Stimulated activated CD4-positive, alpha-beta T cell treated with anti-CD3 and anti-CD28 coated beads, Interleukin-12 subunit alpha, Interleukin-12 subunit beta, amount 100 ng/mL, for 4 hours (primary cell): ENCODE results near the gene YBX2.
"Not testable (repeated sequence)": the region's sequence is repeated elsewhere in the genome, so short reads cannot be mapped to it uniquely, and the experiment has no call there.

Experiments used
- DNase-seq: peaks from one replicate; pipeline ENCODE4 v3.0.0-alpha.2; 2020

Gene YBX2

DNA sequence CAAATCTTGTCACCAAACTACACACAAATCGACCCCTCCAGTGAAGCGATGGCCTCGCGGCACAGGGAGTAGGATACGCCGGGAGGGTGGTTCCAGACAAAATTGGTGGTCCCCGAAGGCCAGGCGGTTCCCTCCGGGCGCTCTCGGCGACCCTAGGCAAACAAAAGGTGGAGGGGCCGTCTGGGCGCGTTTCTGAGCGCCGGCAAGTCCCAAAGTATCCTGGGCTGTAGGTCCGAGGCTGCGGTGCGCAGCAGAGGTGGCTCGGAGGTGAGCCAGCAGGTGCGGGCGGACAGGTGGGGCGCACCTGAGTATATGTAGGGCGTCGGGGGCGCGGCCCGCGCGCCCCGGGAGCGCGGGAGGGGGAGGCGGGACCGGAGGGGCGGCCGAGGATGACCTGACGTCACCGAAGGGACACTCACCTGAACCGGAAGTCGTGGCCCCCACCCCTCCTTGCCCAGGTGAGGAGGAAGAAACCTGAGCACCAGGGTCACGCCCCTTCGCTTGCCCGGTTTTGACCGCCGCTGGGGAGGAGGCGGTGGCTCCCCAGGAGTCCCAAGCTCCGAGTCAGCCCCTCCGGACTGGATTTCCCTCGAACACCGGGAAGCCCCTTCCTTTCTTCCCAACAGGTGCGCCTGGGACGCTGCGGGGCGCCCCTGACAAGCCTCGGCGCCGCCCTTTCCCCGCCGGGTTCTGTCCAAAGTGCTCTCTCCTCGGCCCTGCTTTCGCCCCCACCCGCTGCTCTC, 32.1 kb downstream of the YBX2 start, which contains the start of gene CLDN7:
CLDN7 (minus strand) TSS at position 287 of the 743 bp plus-strand sequence. CDS start 435 bp downstream, outside the sequence.
- no peak for DNase-seq

DNA sequence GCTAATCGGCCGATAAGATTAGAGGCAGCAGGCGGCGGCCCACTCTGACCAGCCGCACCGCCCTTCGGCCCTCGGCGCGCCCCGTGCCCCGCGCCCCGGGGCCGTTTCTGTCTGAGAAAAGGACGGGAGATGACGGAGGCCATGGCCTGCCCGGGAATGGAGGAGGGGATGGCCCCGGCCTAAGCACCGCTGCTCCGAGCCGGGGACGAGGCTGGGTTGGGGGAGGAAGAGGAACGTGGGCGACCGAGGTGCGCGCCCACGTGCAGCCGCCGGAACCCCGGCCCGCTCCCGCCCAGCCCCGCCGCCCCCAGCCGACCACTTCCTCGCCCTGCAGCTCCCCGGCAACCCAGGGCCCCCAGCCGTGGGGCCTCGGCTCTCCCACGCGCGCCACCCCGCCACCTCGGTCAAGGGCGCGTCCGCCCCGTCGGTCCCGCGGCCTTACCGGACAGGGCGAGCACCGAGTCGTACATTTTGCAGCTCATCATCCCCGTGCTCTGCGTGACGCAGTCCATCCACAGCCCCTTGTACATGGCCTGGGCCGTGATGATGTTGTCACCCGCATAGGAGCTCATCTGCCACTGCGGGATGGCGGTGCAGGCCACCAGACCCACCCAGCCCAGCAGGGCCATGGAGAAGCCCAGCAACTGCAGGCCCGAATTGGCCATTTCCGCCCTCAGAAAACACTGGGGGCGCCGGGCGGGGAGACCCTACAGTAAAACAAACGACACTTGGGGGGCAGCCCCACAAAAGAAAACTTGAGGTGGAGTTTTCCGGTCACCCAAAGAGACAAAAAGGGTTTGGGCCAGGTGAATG, 32.9 kb downstream of the YBX2 start:
- DNase-seq, result peak; percentile 30

DNA sequence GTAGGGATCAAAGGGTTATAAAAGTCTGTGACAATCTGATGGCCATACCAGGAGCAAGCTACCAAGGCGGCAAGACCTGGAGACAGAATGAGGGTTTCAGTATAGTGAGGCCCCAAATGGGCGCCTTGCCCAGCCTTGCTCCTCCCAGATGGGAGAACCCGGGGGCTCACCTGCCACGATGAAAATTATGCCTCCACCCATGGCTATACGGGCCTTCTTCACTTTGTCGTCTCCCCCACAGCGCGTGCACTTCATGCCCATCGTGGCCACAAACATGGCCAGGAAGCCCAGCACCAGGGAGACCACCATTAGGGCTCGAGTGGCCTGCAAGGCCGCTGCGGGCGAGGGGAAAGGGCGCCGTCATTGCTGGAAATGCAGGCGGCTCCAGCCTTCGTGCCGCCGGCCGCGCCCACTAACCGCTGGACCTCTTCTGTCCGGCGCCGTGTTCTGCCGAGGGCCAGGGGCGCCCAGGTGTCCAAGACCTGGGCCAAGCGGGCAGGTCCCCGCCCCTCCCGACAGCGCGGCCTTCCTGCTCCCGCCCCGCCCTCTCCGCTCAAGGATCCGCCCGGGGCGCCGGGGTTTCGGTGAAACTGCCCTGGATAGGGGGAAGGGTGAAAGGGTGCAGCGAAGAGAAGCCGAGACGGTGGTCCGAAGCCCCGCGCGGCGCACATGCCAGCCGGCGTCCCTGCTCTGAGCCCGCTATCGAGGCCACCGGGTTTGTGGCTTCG, 33.6 kb downstream of the YBX2 start:
- peak; percentile 42 for DNase-seq

DNA sequence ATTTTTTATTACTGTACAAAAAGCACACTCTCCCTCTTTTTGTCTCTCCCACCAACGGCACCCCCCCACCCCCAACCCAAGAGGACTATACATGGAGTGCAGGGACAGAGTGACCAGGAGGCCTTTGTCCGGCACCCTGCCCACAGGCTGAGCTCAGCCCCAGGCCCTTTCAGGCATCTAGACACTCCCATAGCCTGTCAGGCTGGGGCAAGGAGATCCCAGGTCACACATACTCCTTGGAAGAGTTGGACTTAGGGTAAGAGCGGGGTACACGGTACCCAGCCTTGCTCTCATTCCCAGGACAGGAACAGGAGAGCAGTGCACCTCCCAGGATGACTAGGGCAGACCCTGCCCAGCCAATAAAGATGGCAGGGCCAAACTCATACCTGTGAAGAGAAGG, 34.3 kb downstream of the YBX2 start:
- no peak for DNase-seq

DNA sequence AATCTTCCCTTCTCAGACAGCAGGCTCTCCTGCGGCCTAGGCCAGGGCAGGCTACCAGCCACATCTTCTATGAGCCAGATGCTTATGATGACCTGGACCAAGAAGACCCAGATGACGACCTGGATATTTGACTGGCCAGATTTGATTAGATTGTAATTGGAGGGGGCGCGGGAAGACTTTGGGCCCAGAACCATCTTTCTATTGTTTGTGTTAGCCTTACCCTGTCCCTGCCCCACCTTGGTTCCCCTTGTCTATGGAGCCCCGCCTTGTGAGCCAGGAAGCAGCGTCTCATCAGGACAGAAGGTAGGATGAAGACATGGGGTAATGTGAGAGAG, 34.9 kb downstream of the YBX2 start:
- DNase-seq, result no peak

DNA sequence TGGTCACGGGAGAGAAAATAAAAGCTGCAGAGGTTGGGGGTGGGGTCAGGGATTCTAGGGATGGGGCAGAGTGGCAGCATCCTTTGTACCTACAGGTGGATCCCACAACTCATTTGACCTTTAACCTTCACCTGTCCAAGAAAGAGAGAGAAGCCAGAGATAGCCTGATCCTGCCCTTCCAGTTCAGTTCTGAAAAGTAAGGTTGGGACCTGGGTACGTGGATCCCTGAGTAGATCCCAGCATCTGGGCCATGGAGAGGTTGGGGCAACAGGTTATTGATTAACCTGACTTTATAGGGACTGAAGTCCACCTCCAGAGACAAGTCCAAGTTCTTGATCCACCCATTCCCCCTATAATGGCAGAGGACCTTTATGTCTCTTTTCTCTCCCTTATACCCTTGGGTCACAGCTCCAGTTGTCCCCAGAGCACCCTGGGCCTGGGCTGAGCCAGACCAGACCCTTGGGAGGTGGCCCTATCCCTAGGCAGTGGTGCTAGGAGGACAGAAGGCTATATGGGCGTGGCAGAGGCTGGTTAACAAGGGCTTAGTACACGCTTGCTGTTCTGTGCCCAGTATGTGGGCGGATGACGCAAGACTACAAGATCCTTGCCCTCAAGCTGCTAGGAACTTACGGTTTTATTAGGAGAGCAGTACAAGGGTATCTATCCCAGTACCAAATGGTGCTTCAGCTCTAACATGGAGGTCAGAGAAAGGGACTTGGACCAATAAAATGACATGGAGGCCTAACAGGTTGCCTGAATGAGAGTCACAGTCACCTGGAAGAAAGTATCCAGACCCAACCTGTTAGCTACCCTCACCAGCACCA, 35.5 kb downstream of the YBX2 start:
- no peak for DNase-seq

DNA sequence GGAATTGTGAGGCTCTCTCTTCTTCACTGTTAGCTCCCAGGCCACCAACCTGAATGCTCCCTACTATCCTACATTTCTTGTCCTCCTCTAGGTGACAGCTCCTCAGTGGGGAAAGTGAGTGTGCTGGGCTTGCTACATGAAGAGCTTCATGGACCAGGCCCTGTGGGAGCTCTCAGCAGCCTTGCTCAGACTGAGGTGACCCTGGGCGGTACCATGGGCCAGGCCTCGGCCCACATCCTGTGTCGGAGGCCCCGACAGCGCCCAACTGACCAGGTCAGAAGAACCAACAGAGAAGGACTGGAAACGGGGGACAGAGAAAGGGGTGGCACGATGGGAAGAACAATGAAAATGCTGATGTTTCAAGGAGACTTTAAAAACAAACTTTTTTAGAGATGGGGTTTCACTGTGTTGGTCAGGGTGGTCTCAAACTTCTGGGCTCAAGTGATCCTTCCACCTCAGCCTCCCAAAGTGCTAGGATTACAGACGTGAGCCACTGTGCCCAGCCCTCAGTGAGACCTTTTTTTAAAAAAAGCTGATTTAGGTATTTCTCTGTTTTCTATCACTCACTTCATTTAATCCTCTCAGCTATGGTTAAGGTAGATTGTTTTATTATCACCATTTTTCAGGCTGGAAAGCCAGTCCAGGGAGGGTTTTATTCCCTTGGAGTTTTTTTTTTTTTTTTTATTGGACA, 37.5 kb downstream of the YBX2 start:
- no peak for DNase-seq

DNA sequence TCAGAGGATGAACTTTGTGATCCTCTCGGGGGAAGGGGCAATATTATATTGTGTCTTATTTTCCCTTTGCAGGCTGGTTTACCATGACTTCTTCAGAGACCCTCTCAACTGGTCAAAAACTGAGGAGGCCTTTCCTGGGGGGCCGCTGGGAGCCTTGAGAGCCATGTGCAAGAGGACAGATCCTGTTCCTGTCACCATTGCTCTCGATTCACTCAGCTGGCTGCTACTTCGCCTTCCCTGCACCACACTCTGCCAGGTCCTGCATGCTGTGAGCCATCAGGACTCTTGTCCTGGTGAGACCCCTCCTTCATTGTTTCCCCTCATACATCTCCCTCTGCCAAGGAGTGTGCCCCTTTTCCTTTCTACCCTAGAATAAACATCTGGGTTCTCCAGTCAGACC, 39.9 kb downstream of the YBX2 start:
- no peak for DNase-seq

DNA sequence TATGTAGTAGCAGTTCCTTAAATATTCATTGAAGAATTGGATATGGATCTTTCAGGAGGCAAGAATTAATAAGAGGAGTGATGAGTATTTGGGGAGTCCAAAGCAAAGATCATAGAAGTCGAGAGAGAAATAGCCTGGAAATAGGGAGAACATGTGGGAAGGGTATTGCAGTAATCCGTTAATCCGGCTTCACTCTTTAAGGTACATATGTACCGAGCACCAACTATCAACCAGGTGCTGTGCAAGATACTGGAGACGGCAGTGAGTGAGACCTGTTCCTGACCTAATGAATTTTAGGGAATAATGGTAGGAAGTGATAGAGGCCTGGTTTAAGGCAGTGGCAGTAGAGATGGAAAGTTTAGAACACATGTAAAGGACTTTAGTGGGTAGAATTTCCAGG, 41.4 kb downstream of the YBX2 start:
- no peak for DNase-seq

DNA sequence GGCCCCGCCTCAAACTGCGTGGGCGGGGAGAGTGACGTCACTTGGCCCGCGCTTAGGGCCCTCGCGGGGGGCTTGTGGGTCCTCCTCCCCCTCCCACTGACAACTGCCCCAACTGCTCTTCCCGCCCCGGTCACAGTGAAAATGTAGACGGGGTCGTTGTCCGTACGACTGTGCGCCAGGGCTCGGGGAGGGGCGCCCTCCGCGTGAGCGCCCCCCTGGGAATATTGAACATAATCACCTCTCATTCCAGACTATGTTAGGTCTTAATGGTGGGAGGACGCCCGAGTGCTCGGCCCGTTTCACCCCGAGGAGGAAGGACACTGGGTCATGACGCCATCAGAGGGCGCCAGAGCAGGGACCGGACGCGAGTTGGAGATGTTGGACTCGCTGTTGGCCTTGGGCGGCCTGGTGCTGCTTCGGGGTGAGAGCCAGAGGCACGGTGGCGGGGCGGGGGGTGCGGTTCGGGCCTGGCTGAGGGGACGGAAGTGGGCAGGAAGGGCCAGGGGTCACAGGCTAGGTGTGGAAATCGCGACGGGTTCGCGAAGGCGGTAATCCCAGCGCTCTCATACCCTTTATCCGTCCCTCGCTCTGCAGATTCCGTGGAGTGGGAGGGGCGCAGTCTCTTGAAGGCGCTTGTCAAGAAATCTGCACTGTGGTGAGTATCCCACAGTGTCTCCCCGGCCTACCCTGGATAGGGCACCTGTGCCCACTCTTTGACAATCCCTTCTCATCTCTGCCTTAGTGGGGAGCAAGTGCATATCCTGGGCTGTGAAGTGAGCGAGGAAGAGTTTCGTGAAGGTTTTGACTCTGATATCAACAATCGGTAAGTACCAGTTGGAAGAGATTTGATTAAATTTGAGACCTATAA, 42.0 kb downstream of the YBX2 start, which contains the start of gene ELP5:
ELP5 (plus strand) TSS at position 40 of the 868 bp plus-strand sequence; CDS start at position 376, 336 bp downstream.
- peak; percentile 80 for DNase-seq

DNA sequence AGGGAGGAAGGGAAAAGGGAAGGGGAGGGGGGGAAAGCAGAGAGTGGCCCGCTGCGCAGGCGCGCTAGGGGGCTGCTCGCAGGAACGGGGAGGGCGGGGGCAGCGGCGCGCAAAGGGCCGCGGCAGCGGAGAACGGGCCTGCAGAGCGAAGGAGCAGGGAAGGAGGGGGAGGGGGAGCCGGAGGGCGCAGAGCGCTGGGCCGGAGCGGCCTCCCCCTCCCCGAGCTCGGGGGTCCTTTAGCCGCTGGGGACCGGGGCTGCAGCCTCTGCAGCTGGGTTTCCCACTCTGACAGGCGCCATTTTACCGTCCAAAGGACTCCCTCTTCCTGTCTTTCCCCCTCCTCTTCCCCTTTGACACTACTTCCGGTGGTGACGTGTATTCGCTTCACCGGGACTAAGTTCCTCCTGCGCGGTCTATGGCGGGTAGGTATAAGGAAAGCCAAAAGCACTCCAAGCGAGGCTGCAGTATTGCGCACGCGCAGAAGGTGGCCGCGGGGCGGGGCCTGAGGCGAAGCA, 42.7 kb downstream of the YBX2 start, which contains the start of gene CTDNEP1:
CTDNEP1 (minus strand) TSS at position 74 of the 515 bp plus-strand sequence. CDS start 438 bp downstream, outside the sequence.
- peak; percentile 99 for DNase-seq

DNA sequence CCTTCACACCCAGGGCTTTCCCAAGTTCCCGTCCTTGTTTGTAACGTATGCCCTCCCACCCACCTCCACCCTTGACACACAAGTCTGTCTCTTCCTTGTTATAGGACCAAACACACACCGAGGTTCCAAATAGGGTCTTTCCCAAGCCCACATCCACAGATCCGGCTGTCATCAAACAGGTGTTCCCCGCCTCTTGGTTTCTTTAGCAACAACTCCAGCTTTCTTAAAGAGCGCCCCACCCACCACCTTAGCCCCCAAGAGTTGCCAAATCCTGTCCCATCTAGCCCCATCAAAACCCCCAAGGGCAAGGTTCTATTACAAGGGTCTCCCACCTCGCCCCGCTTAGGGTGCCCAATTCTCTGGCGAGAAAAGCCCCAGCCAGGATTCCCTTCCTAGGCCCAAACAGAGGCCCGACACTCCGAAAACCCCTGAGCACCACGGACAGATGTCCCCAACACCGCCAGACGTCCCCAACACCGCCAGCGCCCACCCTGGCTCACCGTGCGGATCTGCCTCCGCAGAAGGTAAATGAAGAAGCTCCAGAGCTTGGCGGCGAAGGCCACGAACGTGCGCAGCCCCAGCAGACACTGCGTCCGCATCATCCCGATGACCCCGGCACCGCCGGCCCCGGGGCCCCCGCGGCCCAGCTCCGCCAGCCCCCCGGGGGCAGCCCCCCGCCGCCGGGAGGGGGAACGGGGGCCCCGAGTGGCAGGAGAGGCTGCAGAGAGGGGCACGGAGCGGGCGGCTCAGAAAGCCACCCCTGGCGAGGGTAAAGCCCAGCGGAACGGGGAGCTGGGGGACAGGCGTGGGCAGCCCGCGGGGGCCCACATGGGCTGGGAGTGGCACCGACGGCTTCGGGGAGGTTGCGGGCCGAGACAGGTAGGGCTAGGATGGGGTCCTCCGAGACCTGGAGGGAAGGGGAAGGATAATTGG, 43.5 kb downstream of the YBX2 start:
- no peak for DNase-seq

DNA sequence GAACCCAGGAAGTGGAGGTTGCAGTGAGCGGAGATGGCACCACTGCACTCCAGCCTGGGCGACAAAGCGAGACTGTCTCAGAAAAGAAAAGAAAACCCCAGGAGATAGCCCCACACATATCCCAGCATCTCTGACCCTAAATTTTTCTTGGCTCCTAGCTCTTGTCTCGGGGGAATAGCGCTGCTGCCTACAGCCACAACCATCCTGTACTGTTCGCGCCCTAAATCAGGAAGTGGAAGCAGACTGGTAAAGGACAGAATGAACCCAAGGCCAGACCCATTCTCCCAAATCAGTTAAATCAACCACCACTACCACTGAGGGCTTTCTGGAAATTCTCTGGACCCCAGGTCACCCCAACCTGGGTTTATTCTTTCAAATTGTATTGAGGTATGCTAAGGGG, 44.6 kb downstream of the YBX2 start:
- DNase-seq, result no peak

DNA sequence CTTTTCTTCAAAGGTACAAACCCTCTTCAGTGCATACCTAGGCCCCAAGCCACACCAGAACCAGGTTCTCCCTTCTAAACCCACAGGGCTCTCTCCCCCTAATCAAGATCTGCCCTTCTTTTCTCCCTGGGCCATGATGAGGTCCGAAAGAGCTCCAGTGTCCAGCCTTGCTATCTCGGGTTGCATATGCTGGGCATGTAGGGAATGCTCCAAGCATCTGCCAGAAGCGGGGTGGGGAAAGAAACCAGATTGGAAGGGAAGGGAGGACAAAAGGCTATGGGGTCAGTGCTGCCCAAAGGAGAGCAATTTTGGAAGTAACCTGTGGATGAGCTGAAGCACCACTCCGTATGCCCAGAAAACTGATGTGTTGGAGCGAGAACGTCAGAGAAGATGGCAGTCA, 45.2 kb downstream of the YBX2 start:
- DNase-seq, result no peak

DNA sequence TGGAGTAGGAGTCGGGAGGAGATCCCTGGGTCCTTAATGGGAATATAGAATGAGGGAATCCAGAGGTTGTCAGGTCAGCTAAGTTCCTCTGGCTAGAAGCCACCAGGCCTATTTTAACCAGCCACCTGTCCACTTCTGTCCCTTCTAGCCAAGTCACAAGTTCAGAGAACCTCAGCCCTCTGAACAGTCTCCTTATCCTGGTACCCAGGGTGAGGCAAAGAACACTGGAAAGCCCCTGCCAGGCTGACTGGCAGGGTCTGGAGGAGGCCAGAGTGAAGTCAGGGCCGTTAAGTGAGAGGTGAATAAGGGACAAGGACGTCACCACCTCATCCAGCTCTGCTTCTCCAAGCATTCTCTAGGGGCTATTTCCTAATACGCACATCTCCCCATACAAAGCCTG, 45.6 kb downstream of the YBX2 start:
- DNase-seq, result no peak

DNA sequence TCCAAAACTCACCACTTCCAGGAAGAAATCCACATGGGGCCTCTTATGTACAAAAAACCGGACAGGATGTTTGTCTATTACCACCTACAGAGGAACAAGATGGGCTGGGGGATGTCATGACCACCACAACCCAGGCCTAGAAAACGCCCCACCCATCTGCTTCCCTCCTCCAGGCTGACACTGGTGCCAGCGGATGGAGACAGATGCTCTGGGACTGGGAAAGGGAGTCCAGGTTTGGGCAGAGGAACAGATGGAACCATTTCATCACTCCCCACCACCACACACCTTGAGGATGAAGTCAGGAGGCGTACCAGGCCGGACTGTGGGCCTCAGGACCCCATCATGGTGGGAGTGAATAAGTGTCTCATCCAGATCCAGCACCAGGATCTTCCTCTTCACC, 47.7 kb downstream of the YBX2 start:
- no peak for DNase-seq

DNA sequence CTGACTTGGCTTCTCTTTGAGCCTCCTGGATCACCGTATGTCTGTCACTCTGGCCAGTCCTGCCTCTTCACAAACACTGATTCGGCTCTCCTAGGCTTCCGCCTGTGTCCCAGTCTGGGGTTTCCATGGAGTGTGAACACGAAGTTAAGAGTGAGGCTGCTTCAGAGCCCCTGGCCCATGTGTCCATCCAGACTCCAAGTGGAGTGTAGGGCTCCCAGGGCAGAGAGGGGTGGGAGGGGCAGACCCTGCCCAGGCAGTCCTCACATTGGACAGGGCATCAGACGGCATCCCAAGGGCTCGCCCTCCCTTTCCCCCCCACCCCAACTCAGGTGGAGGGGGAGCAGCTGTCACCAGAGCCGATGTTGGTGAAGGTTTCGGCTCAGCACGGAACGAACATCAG, 50.6 kb downstream of the YBX2 start:
- not testable (repeated sequence) for DNase-seq

DNA sequence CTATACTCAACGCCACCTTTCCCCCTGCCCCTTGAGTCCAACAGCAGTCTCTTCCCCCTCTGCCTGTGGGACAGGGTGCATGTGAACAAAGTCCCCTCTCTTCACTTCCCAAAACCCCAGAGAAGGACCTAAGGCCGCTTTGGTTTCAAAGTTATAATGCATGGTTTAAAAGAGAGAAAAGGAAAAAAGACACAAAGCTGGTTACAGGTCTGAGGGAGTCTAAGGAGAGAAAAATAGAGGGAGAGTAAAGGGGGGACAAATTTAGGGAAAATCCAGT, 51.0 kb downstream of the YBX2 start:
- DNase-seq, result no peak

DNA sequence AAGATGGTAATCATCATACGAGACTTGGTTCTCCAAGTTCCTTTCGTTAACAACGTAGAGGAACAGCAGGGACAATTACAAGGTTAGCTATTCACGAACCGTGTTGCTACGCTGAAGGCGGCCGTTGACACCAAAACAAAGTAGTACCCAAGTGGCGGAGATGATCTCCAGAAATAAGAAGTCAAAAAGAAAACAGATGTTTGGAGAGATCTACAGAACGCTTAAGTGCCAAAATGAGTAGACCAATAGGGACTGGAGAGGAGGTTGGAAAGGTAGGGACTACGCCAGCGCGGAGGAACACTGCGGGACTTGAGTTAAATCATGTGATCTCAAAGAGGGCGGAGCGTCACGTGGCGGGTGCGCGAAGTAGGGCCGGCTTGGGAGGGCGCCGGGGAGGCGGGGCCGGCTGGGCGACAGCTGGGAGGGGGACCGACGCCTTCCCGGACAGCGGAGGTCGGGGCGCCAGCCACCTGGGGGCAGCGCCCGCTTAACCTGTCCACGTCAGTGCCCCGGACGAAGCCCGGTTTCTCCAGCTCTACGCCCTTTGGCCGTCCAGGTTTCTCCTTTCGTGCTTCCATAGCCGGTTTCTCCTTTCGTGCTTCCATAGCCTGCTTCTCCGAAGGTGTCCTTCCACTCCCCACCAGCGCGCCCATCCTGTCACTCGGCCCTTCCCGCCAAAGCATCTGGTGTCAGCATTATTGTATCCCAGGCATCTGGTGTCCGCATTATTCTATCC, 51.6 kb downstream of the YBX2 start:
- peak; percentile 89 for DNase-seq
